CD4-positive, alpha-beta T cell treated with Interleukin-21 for 1 hour (primary cell): Measurements from ENCODE around the gene TLDC2.
"Not testable (repeated sequence)": the region's sequence is repeated elsewhere in the genome, so short reads cannot be mapped to it uniquely, and the experiment has no call there.

Experiments used
- DNase-seq: peaks from one replicate; pipeline ENCODE4 v3.0.0-alpha.2; 2020

Gene TLDC2

DNA sequence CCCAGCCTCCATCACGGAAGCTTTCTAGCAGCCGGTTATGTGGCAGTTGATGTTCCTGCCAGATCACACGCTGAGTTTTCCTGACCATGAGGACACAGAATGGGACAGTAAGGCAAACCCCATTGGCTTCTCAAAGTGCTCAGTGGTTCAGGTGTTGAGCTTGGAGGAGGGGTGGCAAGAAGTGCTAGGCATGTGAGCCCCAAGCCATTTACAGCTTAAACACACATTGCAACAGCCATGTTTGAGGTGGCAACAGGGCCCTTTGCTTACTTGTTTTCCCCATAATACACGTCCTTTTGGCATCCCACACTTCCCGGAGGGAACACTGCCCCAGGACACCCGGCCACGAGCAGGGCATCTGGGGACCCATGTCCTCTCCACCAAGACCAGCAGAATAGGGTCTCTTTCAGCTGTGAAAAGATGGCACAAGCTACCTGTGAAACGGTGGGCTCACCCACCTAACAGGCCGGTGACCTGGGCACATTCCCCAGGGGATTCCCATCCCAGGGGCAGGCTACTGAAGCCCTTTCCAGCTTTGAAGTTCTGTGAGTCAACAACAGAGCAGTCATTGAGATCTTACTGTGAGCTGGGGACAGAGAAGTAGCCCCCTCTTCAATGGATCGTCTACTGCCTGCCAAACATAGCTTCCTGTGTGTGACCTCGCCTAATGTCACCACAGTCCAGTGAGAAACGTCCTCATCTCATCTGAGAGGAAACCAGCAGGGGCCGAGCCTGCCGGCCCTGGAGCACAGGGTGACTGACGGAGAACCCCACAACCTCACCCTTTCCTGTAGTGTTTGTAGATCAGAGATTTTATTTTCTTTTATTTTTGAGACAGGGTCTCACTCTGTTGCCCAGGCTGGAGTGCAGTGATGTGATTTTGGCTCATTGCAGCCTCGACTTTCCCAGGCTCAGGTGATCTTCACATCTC is 4.0 kb upstream of the TLDC2 start:
- no peak for DNase-seq

DNA sequence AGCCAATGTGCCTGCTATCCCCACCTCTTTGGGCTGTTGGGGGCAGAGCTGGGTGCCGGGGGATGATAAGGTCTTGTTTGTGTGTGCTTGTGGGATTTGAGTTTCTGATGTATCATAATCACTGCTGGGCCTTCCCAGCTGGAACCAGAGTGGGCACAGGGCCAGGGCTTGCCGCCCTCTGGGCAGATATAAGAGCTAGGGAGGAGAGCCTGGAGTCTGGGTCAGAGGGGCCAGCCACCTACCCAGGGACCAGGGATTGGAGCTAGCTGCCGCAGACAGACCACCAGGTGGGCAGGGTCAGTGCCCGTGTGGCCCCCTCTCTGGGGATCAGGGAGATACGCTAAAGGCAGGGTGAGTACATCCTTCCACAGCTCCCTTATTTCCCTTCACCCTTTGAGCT is 3.1 kb upstream of the TLDC2 start:
- DNase-seq, result no peak

DNA sequence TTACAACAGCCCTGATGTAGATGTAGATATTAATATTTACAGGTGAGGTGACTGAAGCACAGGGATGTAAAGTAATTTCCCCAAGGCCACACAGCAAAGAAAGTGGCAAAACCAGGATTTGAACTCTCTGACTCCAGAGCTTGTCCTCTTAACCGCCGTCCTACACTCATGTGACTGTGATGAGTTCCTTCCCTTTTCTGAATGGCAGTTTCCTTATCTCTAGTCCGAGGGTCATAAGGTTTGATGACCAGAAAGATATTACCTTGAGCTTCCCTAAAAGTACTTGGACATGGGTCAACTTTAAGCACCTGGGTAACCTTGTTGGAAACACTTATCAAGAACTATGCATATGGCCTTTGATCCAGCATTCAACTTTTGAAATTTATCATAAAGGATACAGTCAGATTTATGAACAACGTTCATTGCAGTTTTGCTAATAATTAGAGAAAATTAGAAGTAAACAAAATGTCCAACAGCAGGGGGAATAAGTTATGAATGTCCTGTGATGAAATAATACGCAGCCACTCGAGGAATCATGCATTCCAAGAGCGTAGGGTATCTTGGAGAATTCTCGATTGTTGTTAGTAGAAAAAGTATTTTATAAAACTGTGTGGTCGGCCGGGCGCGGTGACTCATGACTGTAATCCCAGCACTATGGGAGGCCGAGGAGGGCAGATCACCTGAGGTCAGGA is 2.3 kb upstream of the TLDC2 start:
- no peak for DNase-seq

- DNase-seq, result not testable (repeated sequence)
These were observed 845 bp upstream of the TLDC2 start for GRCh38 chr20:36875093-36875492.

- DNase-seq, result no peak
These were observed 515 bp downstream of the TLDC2 start for GRCh38 chr20:36876473-36876833.

GRCh38 chr20:36878941-36879340 is 3.0 kb downstream of the TLDC2 start:
- no peak for DNase-seq

DNA sequence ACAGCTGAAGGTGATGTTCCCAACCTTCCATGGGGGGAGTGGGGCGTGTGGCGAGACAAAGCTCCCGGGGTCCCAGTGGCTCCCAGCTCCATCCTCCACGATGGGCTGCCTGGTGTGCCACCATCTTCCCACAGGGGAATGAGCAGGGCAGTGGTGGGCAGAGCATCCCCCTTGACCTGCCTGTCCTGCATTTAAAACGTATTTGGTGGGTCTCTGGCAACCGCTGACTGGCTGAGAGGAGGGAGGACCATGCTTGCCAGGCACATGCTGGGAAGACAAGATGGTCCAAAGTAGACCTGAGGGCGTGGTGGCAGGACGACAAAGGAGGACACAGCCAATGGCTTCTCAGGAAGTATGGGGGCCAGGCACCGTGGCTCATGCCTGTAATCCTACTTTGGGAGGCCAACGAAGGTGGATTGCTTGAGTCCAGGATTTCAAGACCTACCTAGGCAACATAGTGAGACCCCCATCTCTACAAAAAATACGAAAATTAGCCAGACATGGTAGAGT is 4.9 kb downstream of the TLDC2 start:
- DNase-seq, result no peak

- DNase-seq, result no peak
These were observed 5.4 kb downstream of the TLDC2 start for GRCh38 chr20:36881331-36881730.

DNA sequence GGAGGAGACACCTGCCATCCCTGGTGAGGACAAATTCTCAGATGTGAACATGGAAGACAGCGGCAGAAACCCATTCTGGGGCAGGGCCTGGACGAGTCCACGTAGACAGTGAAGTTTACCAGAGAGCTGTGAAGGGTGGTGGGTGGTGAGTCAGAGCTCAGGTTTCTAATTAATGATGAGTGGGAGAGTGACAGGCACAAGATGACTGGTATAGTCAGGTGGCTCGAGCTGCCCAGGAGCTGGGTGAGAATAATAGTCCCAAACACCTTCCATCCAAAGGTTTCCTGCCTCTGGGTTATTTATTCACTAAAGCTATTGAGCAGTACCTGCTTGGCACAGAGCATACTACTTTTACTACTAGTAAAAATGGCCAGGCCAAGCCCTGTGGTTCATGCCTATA is 6.0 kb downstream of the TLDC2 start:
- DNase-seq, result no peak

GRCh38 chr20:36883977-36884535 is 8.1 kb downstream of the TLDC2 start:
- DNase-seq, result no peak

DNA sequence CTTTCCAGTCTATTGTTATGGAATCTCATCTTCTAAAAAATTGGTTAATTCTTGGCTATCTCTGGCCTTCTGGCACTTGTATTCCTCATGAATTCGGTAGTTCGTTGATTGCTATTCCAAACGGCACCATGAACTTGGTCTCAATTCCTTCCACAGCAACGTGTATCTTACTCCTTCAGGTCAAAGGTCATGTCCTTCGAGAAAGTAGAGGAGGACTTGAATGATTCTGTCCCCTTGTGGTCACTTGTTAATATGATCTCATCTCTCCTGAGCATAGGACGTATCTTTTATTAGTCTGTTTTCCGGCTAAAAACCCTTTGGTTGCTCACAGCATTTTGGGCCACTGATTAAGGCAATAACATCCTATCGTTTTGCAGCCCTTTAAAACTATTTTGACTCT is 9.4 kb downstream of the TLDC2 start:
- DNase-seq, result no peak

GRCh38 chr20:36886859-36887751 is 11.2 kb downstream of the TLDC2 start:
- peak; percentile 77 for DNase-seq

DNA sequence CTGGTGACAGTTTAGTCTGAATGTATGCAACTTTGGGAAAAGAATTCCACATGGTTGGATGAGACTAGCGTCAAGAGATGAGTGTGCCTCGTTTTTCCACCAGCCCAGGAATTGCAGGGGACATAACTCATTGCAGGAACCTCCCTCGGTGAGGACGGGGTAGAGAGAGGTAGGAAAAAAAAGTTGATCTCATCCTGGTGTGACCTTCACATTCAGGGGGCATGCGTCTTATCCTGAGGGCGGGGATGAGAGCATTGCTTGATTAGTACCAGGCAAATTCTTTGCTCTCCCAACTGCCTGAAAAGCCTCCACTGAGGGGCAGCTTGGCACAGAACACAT is 11.8 kb downstream of the TLDC2 start:
- no peak for DNase-seq

GRCh38 chr20:36888880-36889516 is 13.1 kb downstream of the TLDC2 start:
- no peak for DNase-seq

DNA sequence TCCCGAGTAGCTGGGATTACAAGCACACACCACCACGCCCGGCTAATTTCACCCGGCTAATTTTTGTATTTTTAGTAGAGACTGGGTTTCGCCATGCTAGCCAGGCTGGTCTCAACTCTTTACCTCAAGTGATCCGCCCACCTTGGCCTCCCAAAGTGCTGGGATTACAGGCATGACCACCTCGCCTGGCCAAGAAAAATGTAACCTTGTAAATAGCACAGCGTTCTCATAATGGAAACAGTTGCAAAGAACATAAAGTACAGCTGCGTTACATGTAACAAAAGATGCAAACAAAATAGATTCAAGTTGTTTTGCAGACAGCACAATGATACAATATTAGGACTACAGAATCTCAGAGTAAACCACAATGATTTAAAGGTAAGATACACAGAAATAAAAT is 14.6 kb downstream of the TLDC2 start:
- no peak for DNase-seq

- DNase-seq, result no peak
These were observed 15.3 kb downstream of the TLDC2 start for GRCh38 chr20:36891211-36891610.

- no peak for DNase-seq
These were observed 17.9 kb downstream of the TLDC2 start for GRCh38 chr20:36893801-36894200.

DNA sequence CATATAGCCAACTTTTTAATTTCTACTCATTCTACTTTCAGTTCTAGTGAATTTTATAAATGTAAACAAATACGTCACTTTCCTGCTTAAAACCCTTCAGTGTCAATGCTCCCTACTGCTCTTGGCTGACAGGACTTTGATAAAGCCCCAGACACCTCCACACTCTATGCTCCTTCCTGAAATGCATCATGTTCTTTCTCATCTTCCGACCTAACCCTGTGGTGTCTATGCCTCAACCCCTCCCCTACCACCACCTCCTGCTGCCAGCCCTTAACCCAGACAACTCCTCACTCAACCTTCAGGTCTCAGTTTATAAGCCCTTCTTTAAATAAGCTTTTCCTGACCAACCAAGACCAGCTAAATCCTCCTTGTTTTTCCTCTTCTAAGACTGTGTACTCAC is 19.1 kb downstream of the TLDC2 start:
- no peak for DNase-seq

DNA sequence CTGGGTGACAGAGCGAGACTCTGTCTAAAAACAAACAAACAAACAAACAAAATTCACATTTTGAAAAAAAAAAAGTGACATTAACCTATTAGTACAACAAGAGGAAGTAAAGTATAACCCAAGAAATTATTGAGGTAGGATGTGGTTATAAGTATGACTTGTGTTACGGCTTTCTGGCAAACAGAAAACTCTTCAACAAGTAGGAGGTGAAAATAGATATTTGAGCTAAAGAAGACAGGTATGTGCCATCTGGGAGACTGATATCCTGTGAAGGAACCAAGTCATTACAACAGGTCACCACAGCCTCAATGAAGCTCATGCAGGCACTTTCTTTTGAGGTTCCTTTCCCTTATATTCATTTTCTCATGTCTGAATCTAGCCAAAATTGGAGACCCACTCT is 28.8 kb downstream of the TLDC2 start:
- no peak for DNase-seq

GRCh38 chr20:36905566-36905965 is 29.6 kb downstream of the TLDC2 start:
- DNase-seq, result not testable (repeated sequence)

- DNase-seq, result not testable (repeated sequence)
These were observed 30.1 kb downstream of the TLDC2 start for GRCh38 chr20:36906086-36906485.

DNA sequence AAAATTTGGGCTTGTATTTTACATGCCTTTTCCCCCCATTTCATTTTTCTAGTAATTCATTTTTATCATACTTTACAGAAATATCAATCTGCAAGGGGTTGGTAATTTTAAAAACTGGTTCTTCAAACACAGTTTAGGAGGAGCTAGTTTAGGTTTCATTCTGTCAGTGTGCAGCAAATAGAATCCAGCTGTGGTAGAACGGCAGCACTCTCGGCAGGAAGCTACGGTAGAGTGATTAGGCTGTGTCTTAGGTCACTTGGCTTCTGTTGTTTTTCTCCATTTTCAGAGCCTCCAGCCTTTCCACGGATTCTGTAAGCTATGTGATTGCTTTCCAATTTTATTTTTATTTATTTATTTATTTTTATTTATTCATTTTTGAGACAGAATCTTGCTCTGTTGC is 32.7 kb downstream of the TLDC2 start:
- no peak for DNase-seq
